Common myeloid progenitor, CD34-positive (primary cell): ENCODE data around the gene DPEP1.
"Not testable (repeated sequence)": the region's sequence is repeated elsewhere in the genome, so short reads cannot be mapped to it uniquely, and the experiment has no call there.

ENCODE experiments used
- CTCF ChIA-PET: fragments of 350-600 bp; sonication (Branson Sonifier 250); formaldehyde crosslinking; loops from one replicate; lab custom pipeline; 2021; ENCODE audit warnings: antibody characterized with exemption; lab: Charles Lee
- POLR2A ChIA-PET: fragments of 350-600 bp; sonication (Branson Sonifier 250); formaldehyde crosslinking; loops from one replicate; lab custom pipeline; 2021; ENCODE audit warnings: antibody characterized with exemption; lab: Charles Lee
- DNase-seq, 3 donors: peaks; one replicate each; pipeline versions ENCODE4 v3.0.0 to v3.0.0-alpha.2; 2013
- H3K27ac ChIP-seq, 2 experiments: 1 replicate in 1 of 2; 2 replicates in 1 of 2; pipeline ENCODE4 v1.7.0; 2013; ENCODE audit warnings: inconsistent platforms in 2 of 2, low read length in 2 of 2, mild to moderate bottlenecking in 2 of 2, low read depth in 1 of 2, moderate library complexity in 1 of 2; ENCODE audit not compliant: severe bottlenecking in 2 of 2, insufficient read depth in 1 of 2, poor library complexity in 1 of 2
- H3K27me3 ChIP-seq, 5 experiments: replicated peaks in 2 of 5; 1 replicate in 3 of 5; 2 replicates in 2 of 5; pipeline versions ENCODE4 v1.6.1 to v1.7.0; 2013; ENCODE audit warnings: low read length in 4 of 5, mild to moderate bottlenecking in 2 of 5, moderate library complexity in 2 of 5, inconsistent platforms in 1 of 5; ENCODE audit not compliant: insufficient read depth in 5 of 5, control insufficient read depth in 4 of 5
- H3K36me3 ChIP-seq, 4 experiments: 1 replicate in 2 of 4; 2 replicates in 2 of 4; pipeline versions ENCODE4 v1.6.1 to v1.7.0; 2013; ENCODE audit warnings: low read length in 3 of 4, control low read depth in 1 of 4, mild to moderate bottlenecking in 1 of 4; ENCODE audit not compliant: control insufficient read depth in 4 of 4, insufficient read depth in 4 of 4
- H3K4me1 ChIP-seq, 4 experiments: 1 replicate in 3 of 4; 2 replicates in 1 of 4; pipeline versions ENCODE4 v1.6.1 to v1.7.1; 2013; ENCODE audit warnings: low read length in 3 of 4, mild to moderate bottlenecking in 3 of 4, control low read depth in 1 of 4, inconsistent platforms in 1 of 4, moderate library complexity in 1 of 4; ENCODE audit not compliant: control insufficient read depth in 4 of 4, insufficient read depth in 4 of 4; ENCODE audit errors: control extremely low read depth in 1 of 4
- H3K4me3 ChIP-seq, 7 experiments: 1 replicate in 4 of 7; 2 replicates in 3 of 7; pipeline versions ENCODE4 v1.5.1 to v1.7.0; 2013; ENCODE audit warnings: mild to moderate bottlenecking in 7 of 7, low read length in 6 of 7, moderate library complexity in 6 of 7, inconsistent platforms in 2 of 7, low read depth in 2 of 7, control low read depth in 1 of 7; ENCODE audit not compliant: insufficient read depth in 4 of 7, control insufficient read depth in 1 of 7; ENCODE audit errors: extremely low read depth in 1 of 7
- H3K9me3 ChIP-seq, 5 experiments: 1 replicate in 4 of 5; 2 replicates in 1 of 5; pipeline versions ENCODE4 v1.6.1 to v1.7.1; 2013; ENCODE audit warnings: low read length in 4 of 5, mild to moderate bottlenecking in 2 of 5, inconsistent platforms in 1 of 5, low read depth in 1 of 5, moderate library complexity in 1 of 5; ENCODE audit not compliant: control insufficient read depth in 4 of 5, insufficient read depth in 2 of 5; ENCODE audit errors: control extremely low read depth in 1 of 5
- WGBS: methylation state at CpG from one replicate; pipeline ENCODE4 v1.1.5; 2013; ENCODE audit not compliant: insufficient coverage; 5-methylcytosine and 5-hydroxymethylcytosine counted together

The DPEP1 gene

GRCh38 chr16:89670496-89671431, 57.3 kb downstream of the DPEP1 start:
- Histone ChIP-seq H3K36me3 (no peaks in the 10 kb centered on the region), H3K4me3 (no peak overlapping the region), H3K27me3 (no peaks in the 10 kb centered on the region), H3K4me1 (peaks cover 0 to 19% (median 15%) of the 10 kb centered on the region in 4 experiments), H3K9me3 (peaks cover 0 to 4% (median 0%) of the 10 kb centered on the region in 5 experiments), H3K27ac (no peak overlapping the region)
- peak in 2 of 3 donors; percentile 51 to 58 for DNase-seq
- 93% methylated on average over 7 of the region's 10 CpGs for WGBS
- CTCF ChIA-PET: interaction anchor here (0.6 to 1.3 kb wide), 3 partner anchors 25 to 212 kb away, joined by 3 to 4 read pairs (median 3); no protein-coding TSS in a partner anchor
- POLR2A ChIA-PET: interaction anchor here (0.6 to 0.7 kb wide), 2 partner anchors 13 to 179 kb away, joined by 3 to 4 read pairs; no protein-coding TSS in a partner anchor

- H3K4me3 ChIP-seq, H3K9me3 ChIP-seq, DNase-seq, H3K27me3 ChIP-seq, POLR2A ChIA-PET, H3K36me3 ChIP-seq, H3K27ac ChIP-seq: not testable (repeated sequence)
- peaks cover 0 to 19% (median 15%) of the 10 kb centered on the region in 4 experiments for H3K4me1 ChIP-seq
- WGBS: 95% methylated on average over 3 of the region's 4 CpGs
- CTCF ChIA-PET: interaction anchor here (0.6 to 1.3 kb wide), 3 partner anchors 24 to 211 kb away, joined by 3 to 4 read pairs (median 3); no protein-coding TSS in a partner anchor
Observed at GRCh38 chr16:89671565-89671964, 58.1 kb downstream of the DPEP1 start.

- H3K27ac ChIP-seq: no peak overlapping the region
- no peaks in the 10 kb centered on the region for H3K36me3 ChIP-seq
- 94% methylated on average over 14 of the region's 16 CpGs for WGBS
- H3K27me3 ChIP-seq: no peaks in the 10 kb centered on the region
- peaks cover 0 to 19% (median 15%) of the 10 kb centered on the region in 4 experiments for H3K4me1 ChIP-seq
- no peaks in the 10 kb centered on the region for H3K9me3 ChIP-seq
- no peak overlapping the region for H3K4me3 ChIP-seq
- ChIA-PET POLR2A (no interaction called here), CTCF (no interaction called here)
- DNase-seq: no peak
Observed at GRCh38 chr16:89672177-89672941, 58.9 kb downstream of the DPEP1 start.

- CTCF ChIA-PET: no interaction called here
- POLR2A ChIA-PET: no interaction called here
- no peak overlapping the region for H3K27ac ChIP-seq
- no peak overlapping the region for H3K4me3 ChIP-seq
- H3K27me3 ChIP-seq: no peaks in the 10 kb centered on the region
- 100% methylated on average over 1 of the region's 2 CpGs for WGBS
- H3K9me3 ChIP-seq: peaks cover 0 to 3% (median 0%) of the 10 kb centered on the region in 5 experiments
- H3K4me1 ChIP-seq: no peaks in the 10 kb centered on the region
- peak in 2 of 3 donors; percentile 28 to 36 for DNase-seq
- H3K36me3 ChIP-seq: no peaks in the 10 kb centered on the region
Observed at GRCh38 chr16:89678258-89678657, 64.8 kb downstream of the DPEP1 start.

- no peaks in the 10 kb centered on the region for H3K27me3 ChIP-seq
- peaks cover 0 to 14% (median 12%) of the 10 kb centered on the region in 4 experiments for H3K4me1 ChIP-seq
- ChIA-PET POLR2A (interaction anchor here (0.6 to 1.1 kb wide), 3 partner anchors 9 to 17 kb away, joined by 4 to 6 read pairs (median 4); no protein-coding TSS in a partner anchor), CTCF (interaction anchor here (1.2 to 2.8 kb wide), 3 partner anchors 10 to 14 kb away, joined by 4 to 11 read pairs (median 4); no protein-coding TSS in a partner anchor)
- no peak overlapping the region for H3K27ac ChIP-seq
- no peak overlapping the region for H3K4me3 ChIP-seq
- no CpG with 5 or more reads among the region's 1 CpG for WGBS
- H3K36me3 ChIP-seq: peaks cover 0 to 23% (median 9%) of the 10 kb centered on the region in 4 experiments
- peaks cover 0 to 6% (median 0%) of the 10 kb centered on the region in 5 experiments for H3K9me3 ChIP-seq
- no peak for DNase-seq
Observed at GRCh38 chr16:89685916-89686315, 72.5 kb downstream of the DPEP1 start.

GRCh38 chr16:89686520-89687091, 73.2 kb downstream of the DPEP1 start, which contains the start of gene CDK10:
TSS of gene CDK10 (plus strand) at chr16:89686689. CDS start at chr16:89686711, 22 bp downstream.
- peaks cover 0 to 29% (median 11%) of the 10 kb centered on the region in 4 experiments for H3K36me3 ChIP-seq
- H3K4me3 ChIP-seq: peak within 1 kb of the TSS; percentile 64 to 90 (median 77)
- peak; percentile 83 to 89 (median 84) for DNase-seq
- CTCF ChIA-PET: interaction anchor here (2.8 kb wide), 1 partner anchor 13 kb away, joined by 11 read pairs; no protein-coding TSS in a partner anchor
- H3K27ac ChIP-seq: peak within 1 kb of the TSS; percentile 15 to 81
- POLR2A ChIA-PET: interaction anchor here (0.5 to 1.1 kb wide), 5 partner anchors 8 to 79 kb away, joined by 3 to 6 read pairs (median 4); no protein-coding TSS in a partner anchor
- H3K27me3 ChIP-seq: no peaks in the 10 kb centered on the region
- H3K4me1 ChIP-seq: peaks cover 0 to 14% (median 12%) of the 10 kb centered on the region in 4 experiments
- H3K9me3 ChIP-seq: peaks cover 0 to 6% (median 0%) of the 10 kb centered on the region in 5 experiments
- under 1% methylated on average over 67 of the region's 67 CpGs for WGBS
